KMS-11 (cell line): ENCODE results near the gene SERINC3.
"Not testable (repeated sequence)": the region's sequence is repeated elsewhere in the genome, so short reads cannot be mapped to it uniquely, and the experiment has no call there.

Experiments used
- H2AFZ ChIP-seq: fragments of 200-600 bp; sonication (generic); 2 replicates; pipeline ENCODE4 v1.6.1; 2016; ENCODE audit warnings: antibody characterized with exemption, mixed run types, low read depth
- H3K27ac ChIP-seq: fragments of 200-600 bp; sonication (generic); 2 replicates; pipeline ENCODE4 v1.6.1; 2016; ENCODE audit warnings: mild to moderate bottlenecking, mixed run types
- H3K27me3 ChIP-seq: fragments of 200-600 bp; sonication (generic); 2 replicates; pipeline ENCODE4 v1.6.1; 2017; ENCODE audit warnings: mild to moderate bottlenecking, low read depth, mixed run types, moderate library complexity; ENCODE audit not compliant: insufficient read depth
- H3K36me3 ChIP-seq: fragments of 200-600 bp; sonication (generic); 2 replicates; pipeline ENCODE4 v1.6.1; 2017; ENCODE audit warnings: mild to moderate bottlenecking, mixed run types; ENCODE audit not compliant: insufficient read depth
- H3K4me1 ChIP-seq: fragments of 200-600 bp; sonication (generic); 2 replicates; pipeline ENCODE4 v1.6.1; 2016; ENCODE audit warnings: mild to moderate bottlenecking, low read depth, mixed run types; ENCODE audit not compliant: poor library complexity, severe bottlenecking
- H3K4me2 ChIP-seq: fragments of 200-600 bp; sonication (generic); 2 replicates; pipeline ENCODE4 v1.7.0; 2016; ENCODE audit warnings: mild to moderate bottlenecking, mixed run types
- H3K4me3 ChIP-seq: fragments of 200-600 bp; sonication (generic); IDR thresholded peaks from 2 replicates; pipeline ENCODE4 v1.6.1; 2017; ENCODE audit warnings: low read depth, low read length, mixed read lengths; ENCODE audit not compliant: insufficient read depth
- H3K79me2 ChIP-seq: fragments of 200-600 bp; sonication (generic); 2 replicates; pipeline ENCODE4 v1.6.1; 2016; ENCODE audit warnings: low read depth, mixed run types; ENCODE audit not compliant: insufficient read depth
- H3K9ac ChIP-seq: fragments of 200-600 bp; sonication (generic); 2 replicates; pipeline ENCODE4 v1.6.1; 2016; ENCODE audit warnings: mild to moderate bottlenecking, mixed run types
- H4K20me1 ChIP-seq: fragments of 200-600 bp; sonication (generic); 2 replicates; pipeline ENCODE4 v1.6.1; 2016; ENCODE audit warnings: mild to moderate bottlenecking, mixed run types; ENCODE audit not compliant: insufficient read depth
- TF ChIP-seq, protein P1 (sequence below): fragments of 200-600 bp; sonication (generic); conservative IDR thresholded peaks from 2 replicates; pipeline ENCODE4 v1.6.1; 2017; ENCODE audit warnings: low read depth, mild to moderate bottlenecking, antibody characterized with exemption, low read length, moderate library complexity, mixed read lengths

SERINC3 gene

DNA sequence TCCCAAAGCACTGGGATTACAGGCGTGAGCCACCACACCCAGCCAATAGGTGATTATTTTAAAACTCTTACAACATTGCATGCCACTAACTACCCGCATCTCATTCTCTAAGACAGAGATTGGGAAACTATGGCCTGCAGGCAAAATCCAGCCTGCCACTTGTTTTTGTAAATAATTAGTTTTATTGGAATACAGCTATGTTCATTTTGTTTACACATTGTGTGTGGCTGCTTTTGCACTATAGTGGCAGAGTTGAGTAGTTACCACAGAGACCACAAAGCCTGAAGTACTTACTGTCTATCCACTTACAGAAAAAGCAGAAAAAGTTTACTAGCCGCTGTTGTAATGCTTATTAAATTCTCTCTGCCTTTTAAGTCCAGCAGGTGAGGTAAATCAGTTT is 44.1 kb upstream of the SERINC3 start:
- TF ChIP-seq, protein P1, sequence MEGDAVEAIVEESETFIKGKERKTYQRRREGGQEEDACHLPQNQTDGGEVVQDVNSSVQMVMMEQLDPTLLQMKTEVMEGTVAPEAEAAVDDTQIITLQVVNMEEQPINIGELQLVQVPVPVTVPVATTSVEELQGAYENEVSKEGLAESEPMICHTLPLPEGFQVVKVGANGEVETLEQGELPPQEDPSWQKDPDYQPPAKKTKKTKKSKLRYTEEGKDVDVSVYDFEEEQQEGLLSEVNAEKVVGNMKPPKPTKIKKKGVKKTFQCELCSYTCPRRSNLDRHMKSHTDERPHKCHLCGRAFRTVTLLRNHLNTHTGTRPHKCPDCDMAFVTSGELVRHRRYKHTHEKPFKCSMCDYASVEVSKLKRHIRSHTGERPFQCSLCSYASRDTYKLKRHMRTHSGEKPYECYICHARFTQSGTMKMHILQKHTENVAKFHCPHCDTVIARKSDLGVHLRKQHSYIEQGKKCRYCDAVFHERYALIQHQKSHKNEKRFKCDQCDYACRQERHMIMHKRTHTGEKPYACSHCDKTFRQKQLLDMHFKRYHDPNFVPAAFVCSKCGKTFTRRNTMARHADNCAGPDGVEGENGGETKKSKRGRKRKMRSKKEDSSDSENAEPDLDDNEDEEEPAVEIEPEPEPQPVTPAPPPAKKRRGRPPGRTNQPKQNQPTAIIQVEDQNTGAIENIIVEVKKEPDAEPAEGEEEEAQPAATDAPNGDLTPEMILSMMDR: no peak
- Histone ChIP-seq H2AFZ (no peak overlapping the region), H4K20me1 (no peaks in the 10 kb centered on the region), H3K4me2 (no peak overlapping the region), H3K79me2 (no peaks in the 10 kb centered on the region), H3K27me3 (no peaks in the 10 kb centered on the region), H3K36me3 (no peaks in the 10 kb centered on the region), H3K9ac (no peak overlapping the region), H3K4me1 (no peaks in the 10 kb centered on the region), H3K27ac (no peak overlapping the region), H3K4me3 (no peak overlapping the region)

GRCh38 chr20:44561876-44562275 is 40.0 kb upstream of the SERINC3 start:
- Histone ChIP-seq H3K4me3 (no peak overlapping the region), H3K9ac (no peak overlapping the region), H3K79me2 (no peaks in the 10 kb centered on the region), H4K20me1 (no peaks in the 10 kb centered on the region), H3K36me3 (no peaks in the 10 kb centered on the region), H3K27ac (no peak overlapping the region), H3K4me1 (peaks cover 6% of the 10 kb centered on the region), H3K27me3 (no peaks in the 10 kb centered on the region; the same call in 1 of the 2 replicates), H2AFZ (no peak overlapping the region), H3K4me2 (no peak overlapping the region)
- TF ChIP-seq, protein P1: no peak

GRCh38 chr20:44560818-44561217 is 38.9 kb upstream of the SERINC3 start:
- not testable (repeated sequence) for H2AFZ ChIP-seq, H3K36me3 ChIP-seq, H3K27ac ChIP-seq, H3K9ac ChIP-seq, H3K27me3 ChIP-seq, H3K4me3 ChIP-seq, H3K4me1 ChIP-seq, H3K4me2 ChIP-seq, H4K20me1 ChIP-seq, H3K79me2 ChIP-seq

GRCh38 chr20:44560229-44560628 is 38.4 kb upstream of the SERINC3 start:
- Histone ChIP-seq H3K4me3 (no peak overlapping the region), H3K27me3 (no peaks in the 10 kb centered on the region; the same call in 1 of the 2 replicates), H4K20me1 (no peaks in the 10 kb centered on the region), H3K27ac (no peak overlapping the region), H3K4me1 (peaks cover 6% of the 10 kb centered on the region), H3K79me2 (no peaks in the 10 kb centered on the region), H3K4me2 (no peak overlapping the region), H3K36me3 (no peaks in the 10 kb centered on the region), H2AFZ (no peak overlapping the region), H3K9ac (no peak overlapping the region)
- TF ChIP-seq, protein P1: no peak

DNA sequence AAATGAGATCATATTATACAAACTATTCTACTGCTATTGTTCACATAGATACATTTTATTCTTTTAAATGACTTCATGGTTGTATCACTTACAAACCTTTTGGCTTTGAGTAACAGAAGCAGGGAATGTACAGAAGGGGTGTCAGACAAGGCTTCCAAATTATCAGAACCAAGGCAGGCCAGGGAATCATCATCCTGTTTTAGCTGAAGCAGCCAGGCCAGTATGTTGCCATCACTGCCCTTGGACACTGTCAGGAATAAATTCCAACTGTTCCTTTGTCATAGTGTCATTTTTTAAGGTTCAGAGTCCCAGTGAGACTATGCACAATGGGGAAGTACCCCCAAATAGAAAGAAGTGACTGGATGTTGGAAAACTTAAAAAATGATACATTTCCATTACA is 37.4 kb upstream of the SERINC3 start:
- Histone ChIP-seq H3K36me3 (no peaks in the 10 kb centered on the region), H4K20me1 (no peaks in the 10 kb centered on the region), H3K4me1 (peaks cover 6% of the 10 kb centered on the region), H3K4me3 (no peak overlapping the region), H2AFZ (no peak overlapping the region), H3K79me2 (no peaks in the 10 kb centered on the region), H3K27ac (no peak overlapping the region), H3K27me3 (no peaks in the 10 kb centered on the region; the same call in 1 of the 2 replicates), H3K4me2 (no peak overlapping the region), H3K9ac (no peak overlapping the region)
- TF ChIP-seq, protein P1: no peak
